ENCODE data around the gene QSOX1.

Gene QSOX1

DNA sequence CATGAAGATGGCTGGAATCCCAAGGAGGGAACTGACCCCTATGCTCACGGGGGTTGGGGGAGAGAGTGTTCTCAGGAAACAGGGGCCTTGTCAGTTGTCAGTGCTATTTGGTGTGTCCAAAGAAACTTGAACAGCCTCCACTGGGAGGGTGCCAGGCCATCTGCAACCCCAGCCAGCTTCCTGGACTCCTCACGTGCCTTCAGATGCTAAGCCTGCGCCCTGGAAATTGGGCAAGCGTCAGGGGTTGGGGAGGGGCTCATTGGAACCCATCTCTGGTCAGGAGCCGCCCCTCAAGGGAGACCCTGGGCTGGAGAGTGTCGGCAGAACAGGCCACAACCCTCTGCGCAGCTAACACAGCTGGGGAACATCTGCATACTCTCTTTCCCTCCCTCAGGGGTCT, 62.3 kb downstream of the QSOX1 start:
- no peak for DNase-seq

DNA sequence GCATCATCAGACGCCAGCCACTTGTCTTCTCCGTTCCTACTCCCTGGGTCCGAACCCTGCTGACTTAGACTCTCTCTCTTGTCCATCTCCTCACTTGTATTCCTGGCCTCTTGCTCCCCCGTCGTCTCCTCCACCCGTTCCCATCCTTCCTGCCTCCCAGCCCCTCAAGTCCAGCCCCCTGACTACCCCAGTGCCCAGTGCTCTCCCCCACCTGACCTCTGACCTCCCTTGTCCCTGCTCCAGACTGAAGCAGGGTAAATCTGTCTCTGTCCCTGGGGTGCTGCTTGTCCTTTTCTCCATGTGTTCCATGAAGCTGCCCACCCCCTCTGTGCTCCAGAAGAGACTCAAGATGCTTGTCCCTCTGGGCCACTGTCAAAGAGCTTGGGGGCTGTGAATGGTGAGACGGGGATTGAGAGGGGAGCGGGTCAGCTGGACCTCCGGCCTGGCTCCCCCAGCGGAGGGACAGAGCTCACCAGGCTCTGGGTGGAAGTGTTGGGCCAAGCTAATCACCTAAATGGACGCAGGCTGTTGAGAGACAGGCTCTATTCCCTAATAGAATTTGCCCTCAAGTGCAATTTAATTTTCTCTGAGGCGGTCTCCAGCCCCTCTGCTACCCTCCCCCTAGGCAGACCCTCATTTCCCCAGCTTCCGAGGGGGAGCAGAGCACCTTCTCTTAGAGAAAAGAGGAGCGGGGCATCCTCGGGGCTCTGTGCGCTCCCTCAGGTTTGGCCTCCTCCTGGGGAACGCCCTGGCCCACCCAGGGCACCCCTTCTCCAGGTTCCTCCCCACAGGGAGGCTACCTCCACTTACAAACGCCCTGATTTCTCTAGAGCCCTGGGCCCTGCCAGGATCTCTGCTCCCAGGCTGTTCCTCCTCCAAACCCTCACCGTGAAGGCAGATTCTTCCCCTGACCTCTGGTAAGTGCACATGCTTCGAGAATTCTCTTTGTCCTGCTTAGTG, 64.4 kb downstream of the QSOX1 start:
- no peak for DNase-seq

DNA sequence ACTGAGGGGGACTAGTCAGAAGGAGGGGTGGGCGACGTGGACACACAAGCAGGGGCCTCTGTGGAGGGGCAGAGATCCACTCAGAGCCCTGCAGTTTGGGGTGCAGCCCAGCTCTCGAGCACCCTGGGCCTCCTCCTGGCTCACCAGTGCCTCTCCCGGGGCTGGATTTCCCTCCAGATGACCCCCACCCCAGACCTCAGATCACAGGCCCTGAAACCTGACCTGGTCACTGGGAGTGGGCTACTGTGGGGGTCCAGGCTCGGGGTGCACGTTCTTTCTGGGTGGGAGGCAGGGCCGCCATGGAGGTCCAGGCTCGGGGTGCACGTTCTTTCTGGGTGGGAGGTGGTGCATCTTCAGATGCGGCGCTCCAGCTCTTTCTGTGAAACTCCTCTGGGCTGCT, 65.1 kb downstream of the QSOX1 start:
- DNase-seq, result no peak

DNA sequence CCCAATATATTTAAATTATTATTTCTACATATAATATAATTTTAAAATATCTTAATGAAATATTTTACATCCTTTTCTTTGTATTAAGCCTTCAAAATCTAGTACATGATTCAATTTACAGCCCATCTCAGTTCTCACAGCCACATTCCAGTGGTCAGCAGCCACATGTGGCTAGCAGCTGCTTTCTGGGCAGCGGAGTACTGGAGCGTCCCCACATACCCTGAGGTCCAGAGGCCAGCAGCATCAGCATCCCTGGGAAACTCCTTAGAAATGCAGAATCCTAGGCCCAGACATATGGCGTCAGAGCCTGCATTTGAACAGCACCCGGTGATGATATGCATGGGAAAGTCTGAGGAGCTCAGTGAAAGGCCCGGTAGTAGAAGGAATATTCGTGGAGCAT, 66.8 kb downstream of the QSOX1 start:
- DNase-seq, result no peak

DNA sequence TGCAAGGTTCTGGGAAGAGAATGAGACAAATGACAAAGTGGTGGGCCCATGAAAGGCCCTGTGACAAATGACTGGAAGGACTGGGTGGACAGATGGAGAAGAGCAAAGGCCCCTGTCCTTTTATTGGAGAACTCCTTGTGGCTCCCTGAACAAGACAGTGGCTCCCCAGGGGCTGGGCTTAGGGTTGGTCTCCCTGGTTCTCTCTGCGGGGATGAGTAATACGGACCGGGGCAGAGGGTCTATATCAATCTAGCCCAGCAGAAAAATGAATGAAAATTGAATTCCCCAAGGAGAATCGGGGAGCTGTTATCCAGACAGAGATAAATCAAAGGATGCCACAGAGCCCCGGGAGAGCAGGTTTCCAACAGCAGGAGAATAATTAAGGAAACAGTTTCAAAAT, 70.2 kb downstream of the QSOX1 start:
- DNase-seq, result no peak

DNA sequence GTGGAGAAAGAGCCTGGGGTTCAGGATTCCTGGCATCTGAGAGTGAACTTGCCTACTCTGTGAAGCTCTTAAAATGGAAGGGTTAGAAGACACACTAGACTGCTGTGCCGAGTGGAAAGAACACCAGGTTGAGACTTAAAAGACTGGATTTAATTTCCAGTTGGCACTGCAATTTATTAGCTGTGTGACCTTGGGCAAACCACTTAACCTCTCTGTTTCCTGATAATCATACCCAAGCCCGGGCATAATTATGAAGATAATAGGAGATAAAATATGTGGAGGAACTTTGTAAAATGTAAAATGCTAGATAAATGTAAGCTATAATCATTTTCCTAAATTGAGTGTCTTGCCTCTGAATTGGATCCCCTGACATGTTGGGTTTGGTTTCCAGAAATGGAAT, 70.7 kb downstream of the QSOX1 start:
- DNase-seq, result no peak

DNA sequence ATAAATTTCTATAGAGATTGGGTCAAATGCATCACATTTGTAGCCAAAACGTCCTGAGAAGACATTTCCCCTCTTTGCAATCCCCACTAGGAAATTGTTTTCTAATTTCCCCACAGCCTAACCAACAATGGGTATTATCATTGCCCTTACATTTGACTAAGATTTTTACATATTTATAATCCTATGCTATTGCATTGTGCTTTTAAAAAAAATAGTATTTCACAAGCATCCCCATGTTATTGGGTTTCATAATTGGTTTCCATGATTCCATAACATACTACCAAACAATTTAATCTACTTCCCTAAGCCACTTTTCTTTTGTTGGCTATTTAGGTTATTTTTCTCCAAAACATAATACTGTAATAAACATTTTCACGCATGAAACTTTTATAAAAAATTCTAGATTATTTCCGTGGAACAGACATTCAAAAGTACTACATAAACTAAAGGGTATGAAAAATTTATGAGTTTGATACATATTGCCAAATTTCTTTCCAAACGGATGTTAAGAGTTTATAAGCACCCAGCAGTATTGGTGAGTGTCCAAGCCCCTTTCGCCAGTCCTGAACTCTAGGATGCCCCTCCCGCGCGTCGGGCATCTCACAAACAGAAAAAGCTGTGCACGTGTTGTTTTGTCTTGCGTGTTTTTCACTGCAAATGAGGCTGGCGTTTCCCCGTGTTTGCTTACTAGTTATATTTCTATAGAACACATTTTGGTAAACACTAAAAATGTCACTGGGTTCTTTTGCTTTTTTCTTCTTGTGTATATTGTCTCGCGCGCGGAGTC, 73.4 kb downstream of the QSOX1 start:
- DNase-seq, result no peak

DNA sequence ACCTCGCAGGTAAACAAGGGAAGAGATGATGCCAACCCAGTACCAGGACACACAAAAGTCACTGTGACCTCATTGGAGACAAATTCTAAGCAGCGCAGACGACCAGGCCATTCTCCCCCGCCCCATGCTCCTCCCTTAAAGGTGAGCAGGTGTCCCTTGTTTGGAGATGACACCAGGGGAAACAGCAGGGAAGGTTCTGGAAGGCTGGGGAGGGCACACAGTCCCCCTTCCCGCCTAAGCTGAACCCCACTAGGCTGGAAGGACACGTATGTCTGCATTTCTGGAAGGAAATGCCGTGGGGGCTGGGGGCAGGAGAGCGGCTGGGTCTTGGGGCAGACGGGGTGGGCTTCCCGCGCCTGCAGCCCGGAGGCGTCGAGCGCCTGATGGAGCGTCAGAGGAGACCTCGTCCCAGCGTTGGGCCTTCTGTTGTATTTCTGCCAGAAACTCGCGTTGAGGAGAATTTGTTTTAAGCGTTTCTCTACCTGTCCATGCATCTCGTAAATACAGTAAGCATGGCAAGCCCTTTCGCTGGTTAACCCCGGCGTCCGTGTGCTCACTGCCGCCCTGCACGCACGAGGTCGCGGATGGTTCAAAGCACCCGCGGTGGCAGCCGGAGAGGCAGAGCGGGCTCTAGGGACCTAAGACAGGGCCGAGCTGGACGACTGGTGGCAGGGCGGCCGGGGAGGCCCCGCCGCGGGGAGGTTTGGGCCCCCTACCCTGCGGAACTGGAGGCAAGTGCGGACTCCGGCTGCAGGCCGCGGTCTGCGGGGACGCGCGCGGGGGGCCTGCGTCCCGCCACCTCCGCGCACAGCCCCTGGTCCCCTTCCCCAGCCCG, 74.2 kb downstream of the QSOX1 start:
- DNase-seq, result no peak

DNA sequence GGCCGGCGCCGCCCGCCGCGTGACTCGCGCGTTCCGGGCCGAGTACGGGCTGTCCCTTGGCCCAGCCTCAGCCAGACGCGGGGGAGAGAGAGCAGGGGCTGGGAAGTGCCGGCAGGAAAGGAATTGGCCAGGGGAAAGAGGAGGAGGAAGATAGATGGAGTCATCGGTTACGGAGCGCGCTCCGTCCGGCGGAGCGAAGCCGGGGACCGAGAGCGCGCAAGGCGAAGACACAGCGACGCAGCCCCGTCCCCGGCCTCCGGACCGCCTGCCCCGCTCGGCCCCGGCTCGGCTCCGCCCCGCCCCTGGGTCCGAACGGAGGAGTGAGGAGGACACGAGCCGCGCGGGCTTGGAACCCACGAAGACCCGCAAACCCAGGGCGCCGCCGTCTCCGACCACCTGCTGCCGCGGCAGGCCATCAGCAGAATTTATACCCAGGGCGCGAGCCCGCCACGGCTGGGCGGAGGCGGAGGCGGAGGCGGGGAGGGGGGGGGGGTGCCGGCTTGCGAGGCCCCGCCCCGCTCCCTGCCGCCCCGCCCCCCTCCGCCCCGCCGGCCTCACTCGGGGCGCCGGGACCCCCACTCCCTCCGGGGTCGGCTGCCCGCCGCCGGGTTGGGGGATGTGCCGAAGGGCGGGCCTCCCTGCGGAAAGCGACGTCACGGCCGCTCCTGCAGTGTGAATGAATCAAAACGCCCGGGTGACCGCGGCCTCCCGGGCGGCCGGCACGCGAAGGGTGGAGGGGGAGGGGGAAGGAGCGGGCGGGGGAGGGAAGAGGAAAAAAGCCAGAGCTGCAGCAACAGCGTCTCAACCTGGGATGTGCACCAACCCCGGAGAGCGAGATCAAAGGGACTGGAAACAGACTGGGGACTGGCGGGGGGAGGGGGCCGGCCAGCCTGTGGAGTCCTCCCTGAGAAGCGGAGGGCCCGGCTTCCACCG, 75.1 kb downstream of the QSOX1 start, which contains the start of gene LHX4:
LHX4 (plus strand) TSS at position 782 of the 933 bp plus-strand sequence. CDS start 266 bp downstream, outside the sequence.
- DNase-seq, result peak; percentile 45

DNA sequence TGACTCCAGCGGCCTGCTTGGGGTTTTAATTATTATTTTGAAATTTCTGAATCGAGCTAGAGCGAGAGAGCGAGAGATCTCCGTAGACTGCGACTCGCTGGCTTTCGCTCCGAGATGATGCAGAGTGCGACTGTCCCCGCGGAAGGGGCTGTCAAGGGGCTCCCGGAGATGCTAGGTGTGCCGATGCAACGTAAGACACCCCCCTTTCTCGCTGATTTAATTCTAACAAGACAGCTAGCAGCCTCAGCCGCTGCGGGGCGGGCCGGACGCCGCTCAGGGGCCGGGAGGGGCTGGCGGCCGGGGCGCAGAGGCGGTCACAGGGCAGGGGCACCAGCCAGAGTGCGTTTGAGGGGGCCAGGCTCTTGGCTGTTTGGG, 75.7 kb downstream of the QSOX1 start:
- no peak for DNase-seq

DNA sequence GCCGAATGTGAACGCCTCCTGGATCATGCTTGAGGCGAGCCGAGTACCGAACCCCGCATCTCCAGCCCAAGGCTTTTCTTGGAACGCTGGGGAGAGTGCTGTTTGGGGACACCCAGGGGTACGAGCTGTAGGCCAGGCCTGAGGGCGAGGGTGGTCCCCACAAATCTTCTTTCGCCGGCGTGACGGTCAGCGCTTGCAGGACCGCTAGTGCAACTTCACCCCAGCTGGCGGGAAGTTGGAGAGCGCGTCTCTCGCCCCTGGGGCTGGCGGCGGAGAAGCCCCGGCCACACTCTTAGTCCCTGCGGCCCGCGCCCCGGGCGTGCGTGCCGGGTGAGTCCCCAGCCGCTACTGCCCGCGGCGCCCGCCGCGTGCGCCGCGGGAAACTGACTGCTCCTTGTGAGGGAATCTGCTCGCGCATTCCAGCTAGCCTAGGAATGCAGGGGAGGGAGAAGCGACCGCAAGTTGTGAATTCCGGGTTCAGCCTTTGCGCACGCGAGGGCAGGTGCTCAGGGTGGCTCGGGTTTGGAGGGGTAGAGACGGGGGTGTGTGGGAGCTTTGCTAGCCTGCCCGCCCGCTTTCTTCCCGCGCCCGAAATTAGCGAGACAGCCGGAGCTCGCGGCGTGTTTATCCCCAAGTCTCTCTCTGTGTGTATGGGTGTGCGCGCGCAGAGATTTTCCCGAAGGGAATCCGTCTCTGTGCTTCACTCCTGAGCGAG, 76.3 kb downstream of the QSOX1 start:
- no peak for DNase-seq

DNA sequence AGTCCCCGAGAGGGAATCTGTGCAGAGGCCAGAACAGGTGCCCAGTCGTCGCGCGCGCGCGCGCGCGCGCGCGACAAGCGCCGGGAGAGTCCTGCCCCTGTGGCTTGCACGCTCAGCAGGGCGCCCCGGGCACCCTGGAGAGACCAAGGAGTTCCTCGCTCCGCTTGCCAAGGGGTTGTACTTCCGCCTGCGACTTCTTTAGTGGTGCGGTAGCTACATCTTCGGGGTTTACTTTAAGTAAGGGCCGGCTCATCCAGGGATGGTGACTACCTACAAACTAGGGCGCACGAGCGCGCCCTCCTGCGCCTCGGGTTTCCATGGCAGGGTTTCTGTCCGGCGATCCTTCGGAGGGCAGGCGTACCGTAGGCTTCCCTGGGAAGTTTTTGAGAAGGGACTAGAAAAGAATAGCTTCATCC, 76.8 kb downstream of the QSOX1 start:
- DNase-seq, result peak; percentile 42

DNA sequence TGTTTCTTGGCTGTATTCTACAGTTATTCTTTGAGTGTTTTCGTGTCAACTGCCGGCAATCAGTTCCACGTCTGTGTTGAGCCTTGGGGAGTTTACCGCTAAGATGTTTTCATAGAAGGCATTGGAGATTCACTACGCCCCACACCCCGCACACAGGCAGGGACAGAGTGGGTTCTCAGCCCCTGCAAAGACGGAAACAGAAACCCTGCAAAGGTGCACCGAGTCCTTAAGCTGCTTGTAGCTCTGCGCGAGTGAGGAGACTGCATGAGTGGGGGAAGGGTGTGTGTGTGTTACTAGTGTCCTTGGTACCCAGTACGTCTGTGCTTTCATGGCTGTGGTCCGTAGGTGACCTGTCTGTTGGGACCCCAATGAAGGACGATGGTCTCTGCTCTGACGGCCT, 77.3 kb downstream of the QSOX1 start:
- no peak for DNase-seq

DNA sequence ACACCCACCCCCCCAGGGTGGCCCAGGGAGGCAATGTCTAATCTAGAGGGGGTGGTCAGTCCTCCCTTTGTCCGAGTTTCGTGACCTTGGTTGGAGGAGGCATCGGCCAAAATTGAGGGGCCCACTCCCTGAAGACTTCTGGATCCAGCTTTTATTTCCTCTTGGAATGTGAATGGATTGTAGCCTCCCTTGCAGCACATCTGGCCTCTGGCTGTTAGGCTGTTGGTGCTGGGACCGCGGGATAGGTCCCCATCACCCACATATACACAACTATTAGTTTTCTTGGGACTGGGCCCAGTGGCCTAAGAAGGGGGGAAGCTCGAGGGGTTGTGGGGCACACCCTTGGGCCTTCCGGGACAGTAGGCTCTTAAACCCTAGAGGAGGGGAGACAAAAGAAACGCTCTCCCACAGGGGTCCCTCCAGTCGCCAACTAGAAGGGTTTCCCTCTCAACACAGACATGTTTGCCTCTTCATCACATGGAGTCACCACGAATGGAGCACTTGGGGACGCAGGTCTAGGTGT, 77.9 kb downstream of the QSOX1 start:
- no peak for DNase-seq

DNA sequence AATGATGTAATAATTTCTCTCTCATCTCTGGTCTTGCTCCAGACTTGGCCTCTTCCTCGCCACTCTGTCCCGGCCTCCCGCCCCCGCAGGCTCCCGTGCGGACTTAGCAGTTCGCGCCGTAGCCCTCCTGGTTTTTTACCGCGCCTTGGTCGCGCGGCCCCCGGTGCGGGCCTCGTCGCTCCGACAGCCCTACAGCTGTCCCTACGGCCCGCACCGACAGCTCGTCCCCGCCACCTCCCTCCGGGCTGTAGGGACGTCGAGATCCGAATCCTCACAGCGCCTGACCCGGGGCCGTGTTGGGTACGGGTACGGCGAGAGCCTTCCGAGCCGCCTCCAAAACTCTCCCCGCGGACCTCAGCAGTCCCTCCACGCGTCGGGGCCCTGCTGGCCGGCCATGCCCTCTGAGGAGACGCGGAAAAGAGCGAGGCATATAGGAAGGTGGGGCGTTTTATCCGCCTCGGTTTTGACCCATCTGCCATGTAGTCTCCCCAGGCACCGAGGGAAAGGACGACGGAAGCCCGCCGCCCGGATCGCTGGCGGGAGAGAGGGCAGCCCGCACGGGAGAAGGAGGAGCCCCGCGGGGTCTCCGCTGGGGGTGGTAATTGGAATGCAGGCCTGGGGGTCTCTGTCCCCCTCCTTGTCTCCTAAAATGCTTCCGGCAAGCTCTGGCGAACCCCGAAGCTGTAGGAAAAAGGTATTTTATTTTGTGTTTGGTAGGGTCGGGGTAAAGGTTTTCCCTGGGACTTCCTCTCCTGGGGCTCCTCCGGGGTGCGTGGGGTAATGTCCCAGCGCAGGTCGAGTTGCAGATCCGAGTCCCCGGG, 78.7 kb downstream of the QSOX1 start:
- no peak for DNase-seq

DNA sequence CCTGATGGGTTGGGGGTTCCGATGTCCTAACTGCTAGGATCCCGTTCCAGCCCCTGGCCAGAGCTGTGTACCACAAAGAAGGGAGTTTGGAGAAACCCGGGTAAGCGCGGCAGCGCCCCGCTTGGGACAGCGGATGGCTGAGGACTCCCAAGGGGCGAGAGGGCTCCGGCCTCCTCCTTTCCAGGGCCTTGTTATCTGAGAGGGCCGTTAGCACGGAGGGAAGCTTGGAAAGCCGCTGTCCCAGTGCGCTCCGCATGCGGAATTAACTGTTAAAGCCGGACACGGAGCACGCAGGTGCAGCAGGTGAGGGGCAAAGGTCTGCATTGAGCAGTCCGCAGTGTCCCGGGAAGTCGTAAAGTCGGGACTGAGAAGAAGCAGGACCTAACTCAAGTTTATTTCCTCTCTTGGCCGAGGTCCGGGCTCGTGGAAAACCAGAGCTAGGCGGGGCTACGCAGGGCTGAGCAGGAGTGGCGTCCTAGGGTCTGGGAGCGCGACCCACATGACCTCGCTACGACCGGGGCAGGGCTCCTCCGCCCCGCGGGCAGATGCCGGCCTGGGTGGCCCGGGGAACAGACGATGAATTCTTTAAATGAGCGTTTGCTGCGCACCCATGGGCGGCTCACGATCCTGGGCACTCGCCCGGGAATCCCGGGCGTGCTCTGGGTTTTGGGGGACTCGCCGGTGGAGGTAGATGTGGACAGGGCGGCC, 79.9 kb downstream of the QSOX1 start:
- DNase-seq, result no peak

DNA sequence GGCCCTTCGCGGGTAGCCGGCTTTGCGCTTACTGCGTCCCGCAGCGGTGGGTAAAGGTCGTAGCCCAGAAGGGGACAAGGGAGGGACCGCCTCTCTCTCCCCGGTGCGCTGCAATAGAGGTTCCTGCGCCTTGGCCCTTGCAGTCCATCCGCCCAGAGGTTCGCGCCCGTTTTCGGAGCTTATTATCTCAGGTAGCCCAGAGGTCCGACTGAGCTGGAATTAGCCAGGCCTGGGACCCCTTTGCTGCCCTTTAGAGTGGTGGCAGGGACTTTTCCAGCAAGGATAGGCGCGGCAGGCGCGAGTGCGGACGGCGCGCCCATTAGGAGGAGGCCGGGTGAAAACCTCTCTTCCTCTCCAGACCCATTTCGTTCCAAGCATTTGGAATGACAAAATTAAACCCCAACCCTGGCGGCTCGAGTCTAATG, 80.4 kb downstream of the QSOX1 start:
- no peak for DNase-seq

DNA sequence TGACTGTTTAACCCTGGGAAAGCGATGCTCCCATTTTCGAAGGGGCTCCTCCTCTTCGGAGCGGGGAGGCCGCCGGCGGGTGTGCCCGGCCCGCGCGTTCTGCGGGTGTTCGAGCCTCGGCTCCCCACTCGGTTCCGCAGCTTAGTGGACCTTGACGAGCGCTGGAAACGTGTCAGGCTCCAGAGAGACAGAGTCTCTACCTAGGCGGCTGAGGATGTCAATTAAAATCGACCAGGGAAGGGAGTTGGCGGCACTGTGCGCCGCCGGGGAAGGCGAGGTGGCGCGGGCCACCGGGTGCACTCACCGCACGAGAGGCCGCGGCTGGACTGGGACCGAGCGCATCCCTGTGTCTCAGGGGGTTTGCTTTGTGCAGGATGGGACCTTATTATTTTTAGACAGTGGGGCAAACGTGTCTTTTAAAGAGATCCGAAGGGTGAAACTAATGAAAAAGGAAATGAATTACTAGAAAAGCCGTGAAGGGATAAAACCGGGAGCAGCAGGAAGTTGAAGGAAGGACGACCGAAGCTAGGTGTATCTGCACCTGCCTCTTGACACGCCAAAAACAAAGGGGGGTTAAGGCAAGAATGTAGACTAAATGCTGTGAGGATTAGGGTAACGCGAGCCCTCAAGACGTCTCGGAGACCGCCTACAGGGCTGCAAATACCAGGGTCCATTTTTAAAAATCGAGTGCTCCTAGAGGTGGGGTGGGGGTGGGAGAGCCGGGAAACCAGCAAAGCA, 81.0 kb downstream of the QSOX1 start:
- no peak for DNase-seq

Measured in activated CD4-positive, alpha-beta T cell treated with anti-CD3 and anti-CD28 coated beads, Interleukin-10, Interleukin-2, amounts not matched to agents 100 ng/mL and 50 ng/mL, durations not matched to agents 16 hours and 8 hours (primary cell).